ENCODE data around the gene HIVEP3.

The HIVEP3 gene

DNA sequence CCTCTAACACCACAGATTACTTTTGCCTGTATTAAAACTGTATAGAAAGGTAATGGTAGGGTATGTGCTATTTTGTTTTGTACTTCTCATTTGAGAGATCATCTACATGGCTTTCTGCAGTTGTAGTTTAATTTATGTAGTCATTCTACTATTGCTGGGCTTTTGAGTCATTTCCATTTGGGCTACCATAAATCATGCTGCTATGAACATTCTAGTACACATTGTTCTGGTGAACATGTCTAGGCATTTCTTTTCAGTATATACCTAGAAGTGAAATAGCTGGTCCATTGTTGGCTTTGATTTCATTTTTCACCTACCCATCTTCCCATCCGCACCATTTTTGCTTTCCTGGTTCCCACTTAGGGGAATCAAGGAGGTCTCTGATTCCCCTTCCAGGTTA is 453.0 kb downstream of the HIVEP3 start:
- Mint-ChIP-seq H3K27me3 (no peaks in the 10 kb centered on the region), H3K36me3 (ENCODE audit: low read depth) (no peaks in the 10 kb centered on the region), H3K27ac (no peak overlapping the region), H3K4me3 (no peak overlapping the region), H3K9me3 (no peaks in the 10 kb centered on the region), H3K4me1 (ENCODE audit: low read depth) (no peaks in the 10 kb centered on the region)
- intact Hi-C loops (cut with micrococcal nuclease), result no loop called here

DNA sequence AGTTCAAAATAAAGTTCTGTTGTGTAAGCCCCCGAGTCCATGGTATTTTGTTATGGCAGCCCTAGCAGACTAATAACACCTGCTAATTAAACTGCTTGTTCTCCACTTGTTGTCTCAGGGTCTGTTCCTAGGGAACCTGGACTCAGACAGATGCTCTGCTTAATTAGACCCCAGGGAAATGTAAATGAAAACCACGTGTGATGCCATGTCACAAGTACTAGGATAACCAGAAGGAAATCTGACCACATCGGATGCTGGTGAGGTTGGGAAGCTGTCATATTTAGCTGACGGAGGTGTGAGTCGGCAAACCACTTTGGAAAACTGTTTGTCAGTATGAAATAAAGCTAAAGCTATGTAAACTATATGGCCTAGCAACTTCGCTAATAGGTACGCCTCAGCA is 453.8 kb downstream of the HIVEP3 start:
- Mint-ChIP-seq H3K27ac (no peak overlapping the region), H3K4me1 (ENCODE audit: low read depth) (no peaks in the 10 kb centered on the region), H3K36me3 (ENCODE audit: low read depth) (no peaks in the 10 kb centered on the region), H3K27me3 (no peaks in the 10 kb centered on the region), H3K9me3 (no peaks in the 10 kb centered on the region), H3K4me3 (no peak overlapping the region)
- intact Hi-C loops (cut with micrococcal nuclease), result no loop called here

DNA sequence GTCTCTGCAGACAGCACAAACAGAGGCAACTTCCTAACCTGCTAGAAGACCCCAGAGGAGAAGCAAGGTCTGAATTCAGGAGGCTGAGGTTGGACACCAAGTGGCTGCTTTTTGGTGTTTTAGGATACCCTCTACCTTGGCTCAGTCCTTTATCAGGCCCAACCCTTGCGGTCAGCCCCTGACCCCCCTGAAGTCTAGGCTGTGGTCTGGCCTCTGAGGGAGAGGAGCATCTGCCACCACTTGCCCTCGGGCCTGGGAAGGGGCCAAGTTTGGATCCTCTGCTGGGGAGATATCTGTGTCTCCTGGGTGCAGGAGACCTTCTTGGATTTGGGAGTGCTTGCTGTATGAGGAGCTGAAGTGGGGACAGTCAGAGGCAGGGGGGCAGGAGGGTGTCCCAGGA is 455.2 kb downstream of the HIVEP3 start:
- Mint-ChIP-seq H3K36me3 (ENCODE audit: low read depth) (no peaks in the 10 kb centered on the region), H3K9me3 (no peaks in the 10 kb centered on the region), H3K27me3 (no peaks in the 10 kb centered on the region), H3K27ac (no peak overlapping the region), H3K4me1 (ENCODE audit: low read depth) (no peaks in the 10 kb centered on the region), H3K4me3 (no peak overlapping the region)
- intact Hi-C loops (cut with micrococcal nuclease), result no loop called here

DNA sequence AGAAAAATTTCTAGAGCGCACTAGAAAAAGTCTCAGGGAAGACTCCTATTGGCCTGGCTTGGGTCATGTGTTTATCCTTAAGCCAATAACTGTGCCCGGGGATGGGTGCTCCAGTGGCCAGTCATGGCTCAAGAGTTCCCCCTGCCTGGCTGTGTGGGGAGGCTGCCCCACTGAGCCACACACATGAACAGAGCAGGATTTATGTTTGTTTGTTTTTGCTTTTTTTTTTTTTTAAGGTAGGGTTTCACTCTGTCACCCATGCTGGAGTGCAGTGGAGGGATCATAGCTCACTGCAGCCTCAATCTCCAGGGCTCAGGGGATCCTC is 456.1 kb downstream of the HIVEP3 start:
- Mint-ChIP-seq H3K27me3 (no peaks in the 10 kb centered on the region), H3K9me3 (no peaks in the 10 kb centered on the region), H3K36me3 (ENCODE audit: low read depth) (no peaks in the 10 kb centered on the region), H3K4me3 (no peak overlapping the region), H3K4me1 (ENCODE audit: low read depth) (no peaks in the 10 kb centered on the region), H3K27ac (no peak overlapping the region)
- intact Hi-C loops (cut with micrococcal nuclease), result no loop called here

DNA sequence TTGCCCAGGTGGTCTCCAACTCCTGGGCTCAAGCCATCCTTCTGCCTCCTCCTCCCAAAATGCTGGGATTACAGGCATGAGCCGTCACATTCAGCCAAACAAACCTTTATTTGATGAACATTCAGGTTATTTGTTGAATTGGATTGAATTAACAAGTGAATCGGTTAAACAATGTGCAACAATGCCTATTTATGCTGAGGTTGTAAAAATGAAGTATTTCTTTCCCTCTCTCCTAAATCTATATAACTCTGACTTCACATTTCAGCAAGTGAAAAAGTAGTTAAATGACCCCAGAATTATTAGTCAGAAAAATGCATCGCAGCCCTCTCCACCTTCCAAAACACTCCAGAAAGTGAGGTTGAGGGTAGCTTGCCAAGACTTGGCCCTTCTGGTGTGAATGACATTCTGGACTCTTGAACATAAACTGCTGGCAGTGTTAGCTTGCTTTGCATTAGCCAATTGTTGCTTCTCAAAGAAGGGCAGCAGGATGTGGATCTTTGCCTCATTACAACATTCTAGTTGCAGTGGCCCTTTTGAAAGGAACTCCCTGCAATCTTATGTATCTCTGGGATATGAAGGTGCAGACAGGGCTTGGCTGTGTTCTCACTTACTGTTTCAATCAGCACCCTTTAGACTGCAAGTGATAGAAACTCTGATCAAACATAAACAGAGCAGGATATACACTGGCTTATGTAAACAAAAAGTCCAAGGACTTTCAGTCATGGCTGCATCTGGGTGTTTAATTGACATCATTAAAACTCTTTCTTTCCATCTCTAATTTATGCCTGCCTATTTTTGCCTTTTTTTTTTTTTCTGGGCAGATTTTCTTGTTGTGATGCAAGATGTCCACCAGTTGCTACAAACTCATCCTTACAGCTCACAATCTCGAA is 456.7 kb downstream of the HIVEP3 start:
- Mint-ChIP-seq H3K27me3 (no peaks in the 10 kb centered on the region), H3K4me1 (ENCODE audit: low read depth) (no peaks in the 10 kb centered on the region), H3K9me3 (no peaks in the 10 kb centered on the region), H3K27ac (no peak overlapping the region), H3K36me3 (ENCODE audit: low read depth) (no peaks in the 10 kb centered on the region), H3K4me3 (no peak overlapping the region)
- intact Hi-C loops (cut with micrococcal nuclease), result no loop called here

DNA sequence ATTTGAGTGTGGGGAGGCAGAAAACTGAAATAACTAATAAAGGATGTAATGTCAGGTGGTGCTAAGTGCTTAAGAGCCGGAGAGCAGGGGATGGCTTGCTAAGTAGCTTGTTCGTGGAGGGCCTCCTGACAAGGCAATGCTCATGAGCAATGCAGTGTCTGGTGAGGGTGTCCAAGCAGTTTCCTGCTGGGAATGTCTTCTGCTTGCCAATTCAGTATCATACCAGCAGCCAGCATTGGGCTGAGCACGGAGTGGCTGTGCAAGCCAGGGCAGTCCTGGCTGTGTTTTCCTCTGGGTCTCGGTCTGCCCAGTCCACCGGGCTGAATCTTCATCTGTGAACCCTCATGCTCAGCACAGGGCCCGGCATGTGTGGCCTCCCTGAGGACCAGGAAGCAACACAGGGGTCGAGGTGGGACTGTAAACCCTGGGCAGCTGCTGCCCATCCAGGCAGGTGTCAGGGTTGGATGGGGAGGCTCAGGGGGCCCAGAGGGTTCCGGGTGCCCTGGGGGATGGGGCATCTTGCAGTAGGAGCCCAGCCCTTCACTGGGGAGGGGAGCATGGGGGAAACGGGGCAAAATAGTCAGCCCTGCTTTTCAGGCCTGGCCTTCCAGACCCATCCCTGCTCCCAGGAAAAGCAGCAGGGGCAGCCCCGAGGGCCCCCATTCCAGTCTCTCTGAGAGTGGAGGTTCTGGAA is 461.7 kb downstream of the HIVEP3 start:
- H3K27ac Mint-ChIP-seq, result no peak overlapping the region

More for the DNA sequence above, 461.7 kb downstream of the HIVEP3 start:
- Mint-ChIP-seq H3K9me3 (no peaks in the 10 kb centered on the region), H3K4me3 (no peak overlapping the region), H3K27me3 (no peaks in the 10 kb centered on the region), H3K4me1 (ENCODE audit: low read depth) (no peaks in the 10 kb centered on the region), H3K36me3 (ENCODE audit: low read depth) (no peaks in the 10 kb centered on the region)
- intact Hi-C loops (cut with micrococcal nuclease), result no loop called here
